A549 (cell line): Measurements from ENCODE around the gene SLC39A3. TPM values are rescaled to one million over a fixed set of nuclear protein-coding genes. Genes with fewer than 3 reads are reported as not detected.

Source experiments
- ATAC-seq, 2 experiments: fragments of 200-7000 bp in 1 of 2; fragments of >200 bp in 1 of 2; cut with Nextera tagmentation in 1 of 2; cut with Tn5 transposase in 1 of 2; 3 replicates each; pipeline versions ENCODE4 v1.8.0 to v1.9.1; 2018 to 2020; ENCODE audit warnings: mild to moderate bottlenecking in 1 of 2, moderate library complexity in 1 of 2
- CTCF ChIA-PET: fragments of 300-600 bp; sonication (Branson Sonifier 250); formaldehyde crosslinking; extraction: SDS; loops from one replicate; lab custom pipeline; 2021; ENCODE audit warnings: antibody characterized with exemption, inconsistent platforms; lab: Yijun Ruan, JAX
- POLR2A ChIA-PET: fragments of 350-600 bp; formaldehyde crosslinking; extraction: SDS; loops from one replicate; lab custom pipeline; 2021; ENCODE audit warnings: antibody characterized with exemption, inconsistent platforms; lab: Yijun Ruan, JAX
- DNase-seq, 2 experiments: peaks; one replicate each; pipeline versions ENCODE4 v3.0.0 to v3.0.0-alpha.2; 2011 to 2016; ENCODE audit warnings: low read depth in 1 of 2, low spot score in 1 of 2
- FAIRE-seq: peaks from 2 replicates; lab custom pipeline; 2011; peaks lifted over from hg19 to GRCh38; lab: Jason Lieb, UNC
- H3K27ac ChIP-seq, 2 experiments: fragments of >200 bp; sonication (Bioruptor Twin); formaldehyde crosslinking; 3 replicates each; pipeline ENCODE4 v1.5.1; 2016 to 2017
- H3K4me1 ChIP-seq: fragments of >200 bp; sonication (Bioruptor Twin); formaldehyde crosslinking; 3 replicates; pipeline ENCODE4 v1.6.1; 2016
- H3K4me2 ChIP-seq: fragments of >200 bp; sonication (Bioruptor Twin); formaldehyde crosslinking; 3 replicates; pipeline ENCODE4 v1.6.1; 2016
- H3K4me3 ChIP-seq: fragments of >200 bp; sonication (Bioruptor Twin); formaldehyde crosslinking; 3 replicates; pipeline ENCODE4 v1.5.1; 2016
- H3K9me3 ChIP-seq: fragments of >200 bp; sonication (Bioruptor Twin); formaldehyde crosslinking; 3 replicates; pipeline ENCODE4 v1.6.1; 2016
- BHLHE40 ChIP-seq: IDR thresholded peaks from 2 replicates; pipeline ENCODE4 v1.6.1; 2012; ENCODE audit warnings: low read depth, low read length, inconsistent platforms
- CBX8 ChIP-seq: fragments of 200-600 bp; sonication (generic); IDR thresholded peaks from 2 replicates; pipeline ENCODE4 v1.6.1; 2016
- CEBPB ChIP-seq, 2 experiments: fragments of >200 bp in 1 of 2; sonication (Bioruptor Twin) in 1 of 2; formaldehyde crosslinking in 1 of 2; IDR thresholded peaks; 2 replicates each; pipeline ENCODE4 v1.6.1; 2012 to 2016
- CHD2 ChIP-seq: fragments of 150-350 bp; IDR thresholded peaks from 2 replicates; pipeline ENCODE4 v1.6.1; 2014; ENCODE audit warnings: low read length; ENCODE audit not compliant: partially characterized antibody
- EHF ChIP-seq: fragments of 250-450 bp; sonication (Bioruptor Pico); IDR thresholded peaks from 2 replicates; pipeline ENCODE4 v1.5.0; 2020; ENCODE audit warnings: mild to moderate bottlenecking
- EHMT2 ChIP-seq: fragments of 200-600 bp; sonication (generic); IDR thresholded peaks from 2 replicates; pipeline ENCODE4 v1.6.1; 2016; ENCODE audit warnings: antibody characterized with exemption, low read depth, mild to moderate bottlenecking, moderate library complexity
- FOSL2 ChIP-seq, 2 experiments: fragments of 450-650 bp in 1 of 2; fragments of >200 bp in 1 of 2; sonication (Bioruptor Twin) in 1 of 2; formaldehyde crosslinking; IDR thresholded peaks; 2 replicates each; pipeline versions ENCODE4 v1.5.0 to v1.6.1; 2016 to 2020; ENCODE audit warnings: mild to moderate bottlenecking in 1 of 2, moderate library complexity in 1 of 2
- FOXS1 ChIP-seq: fragments of 250-450 bp; sonication (Bioruptor Pico); IDR thresholded peaks from 2 replicates; pipeline ENCODE4 v1.5.0; 2020; ENCODE audit warnings: mild to moderate bottlenecking, moderate library complexity
- HOXB13 ChIP-seq: fragments of 250-450 bp; sonication (Bioruptor Pico); IDR thresholded peaks from 2 replicates; pipeline ENCODE4 v1.5.0; 2020; ENCODE audit warnings: low read depth, mild to moderate bottlenecking, moderate library complexity
- HOXB5 ChIP-seq: fragments of 250-450 bp; sonication (Bioruptor Pico); IDR thresholded peaks from 2 replicates; pipeline ENCODE4 v1.5.0; 2020; ENCODE audit warnings: mild to moderate bottlenecking, moderate library complexity
- JUNB ChIP-seq: fragments of >200 bp; sonication (Bioruptor Twin); formaldehyde crosslinking; IDR thresholded peaks from 2 replicates; pipeline ENCODE4 v1.6.1; 2016
- KDM1A ChIP-seq: fragments of 200-600 bp; sonication (generic); IDR thresholded peaks from 2 replicates; pipeline ENCODE4 v1.6.1; 2016; ENCODE audit warnings: low read depth, mild to moderate bottlenecking
- MAFK ChIP-seq: fragments of 450-650 bp; IDR thresholded peaks from 2 replicates; pipeline ENCODE4 v1.6.1; 2014; ENCODE audit not compliant: partially characterized antibody
- MAZ ChIP-seq: fragments of 150-350 bp; IDR thresholded peaks from 2 replicates; pipeline ENCODE4 v1.6.1; 2014; ENCODE audit warnings: antibody characterized with exemption, low read depth, low read length, borderline replicate concordance
- NR3C1 ChIP-seq: fragments of >200 bp; sonication (Bioruptor Twin); formaldehyde crosslinking; IDR thresholded peaks from 3 replicates; pipeline ENCODE4 v1.6.1; 2017
- RAD21 ChIP-seq, 2 experiments: fragments of >200 bp in 1 of 2; sonication (Bioruptor Twin) in 1 of 2; formaldehyde crosslinking in 1 of 2; IDR thresholded peaks in 1 of 2; conservative IDR thresholded peaks in 1 of 2; 2 replicates in 1 of 2; 3 replicates in 1 of 2; pipeline ENCODE4 v1.6.1; 2012 to 2018; ENCODE audit warnings: inconsistent platforms in 1 of 2
- RCOR1 ChIP-seq: fragments of 150-350 bp; IDR thresholded peaks from 2 replicates; pipeline ENCODE4 v1.6.1; 2014; ENCODE audit warnings: antibody characterized with exemption, low read length, low read depth
- WGBS: methylation state at CpG from one replicate; pipeline ENCODE4 v1.1.6; 2017; ENCODE audit errors: missing lambda C conversion rate; 5-methylcytosine and 5-hydroxymethylcytosine counted together
- polyA plus RNA-seq, 4 experiments: library from polyadenylated mRNA; depleted of rRNA in 3 of 4; stranded (reverse); fragments of >200 nt; fragmentation: RNase III in 1 of 4; extraction: RNeasy Plus Mini Kit Qiagen cat#74134 plus additional on column Dnase treatment in 1 of 4; gene quantifications; 2 replicates in 3 of 4; 3 replicates in 1 of 4; pipeline ENCODE4 v1.2.3, GENCODE V29; 2011 to 2017
- TF ChIP-seq, protein P1 (sequence below): fragments of 250-450 bp; sonication (Bioruptor Pico); IDR thresholded peaks from 2 replicates; pipeline ENCODE4 v1.5.0; 2021; ENCODE audit warnings: mild to moderate bottlenecking, moderate library complexity, borderline replicate concordance
- TF ChIP-seq, protein P2 (sequence below): fragments of >200 bp; sonication (Bioruptor Twin); formaldehyde crosslinking; IDR thresholded peaks from 3 replicates; pipeline ENCODE4 v1.6.1; 2016
- TF ChIP-seq, protein P3 (sequence below): fragments of 150-350 bp; IDR thresholded peaks from 2 replicates; pipeline ENCODE4 v1.6.1; 2014; ENCODE audit warnings: low read depth, mild to moderate bottlenecking, low read length
- TF ChIP-seq, protein P4 (sequence below): IDR thresholded peaks from 2 replicates; pipeline ENCODE4 v1.6.1; 2012
- TF ChIP-seq, protein P5 (sequence below): IDR thresholded peaks from 2 replicates; pipeline ENCODE4 v1.6.1; 2012; ENCODE audit warnings: low read depth, borderline replicate concordance
- TF ChIP-seq, protein P6 (sequence below): fragments of 200-600 bp; sonication (generic); IDR thresholded peaks from 2 replicates; pipeline ENCODE4 v1.6.1; 2016; ENCODE audit warnings: antibody characterized with exemption, mild to moderate bottlenecking, moderate library complexity
- TF ChIP-seq, protein P7 (sequence below): fragments of 450-650 bp; IDR thresholded peaks from 2 replicates; pipeline ENCODE4 v1.6.1; 2014; ENCODE audit warnings: antibody characterized with exemption

The SLC39A3 gene
- polyA plus RNA-seq, 2 of the 4 experiments (the other 2 are of a cell fraction), result 28.3 to 29.6 TPM

DNA sequence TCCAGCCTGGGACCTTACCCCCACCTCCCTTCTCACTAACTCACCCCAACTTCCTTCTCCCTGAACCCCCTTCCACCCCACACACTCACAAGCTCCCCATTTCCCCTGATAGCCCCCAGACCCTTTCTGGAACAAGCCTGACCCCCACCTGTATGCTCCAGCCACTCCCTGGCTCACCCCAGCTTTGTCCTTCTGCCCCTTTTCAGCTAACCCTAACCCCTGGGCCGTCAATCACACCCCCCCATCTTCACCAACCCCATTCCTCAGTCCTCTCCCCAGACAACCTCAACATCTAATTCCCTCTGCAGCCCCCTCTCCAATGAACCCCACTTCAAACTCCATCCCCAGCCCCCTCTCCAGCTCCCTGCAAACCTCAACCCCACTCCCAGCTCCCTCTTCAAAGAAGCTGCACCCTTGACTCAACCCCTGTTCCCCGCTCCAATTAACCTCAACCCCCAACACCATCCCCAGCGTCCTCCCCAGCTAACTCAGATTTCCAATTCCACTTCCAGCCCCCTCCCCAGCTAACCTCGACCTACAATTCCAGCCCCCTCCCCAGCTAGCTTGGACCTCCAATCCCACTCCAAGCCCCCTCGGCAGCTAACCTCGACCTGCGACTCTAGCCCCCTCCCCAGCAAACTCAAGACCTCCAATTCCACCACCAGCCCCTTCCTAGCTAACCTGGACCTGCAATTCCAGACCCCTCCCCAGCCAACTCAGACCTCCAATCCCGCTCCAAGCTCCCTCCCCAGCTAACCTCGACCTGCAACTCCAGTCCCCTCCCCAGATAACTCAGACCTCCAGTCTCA, 38.3 kb downstream of the SLC39A3 start:
- Histone ChIP-seq H3K9me3 (no peaks in the 10 kb centered on the region), H3K4me2 (peak overlapping the region; percentile 78; the same call in 2 of the 3 replicates), H3K27ac (no peak overlapping the region), H3K4me1 (no peaks in the 10 kb centered on the region), H3K4me3 (no peak overlapping the region)
- POLR2A ChIA-PET, result interaction anchor here (1.2 kb wide), 1 partner anchor 39 kb away, joined by 4 read pairs; no protein-coding TSS in a partner anchor
- FAIRE-seq, result no peak
- CTCF ChIA-PET, result interaction anchor here (1.6 to 1.7 kb wide), 2 partner anchors 48 to 54 kb away, joined by 3 to 6 read pairs; no protein-coding TSS in a partner anchor
- ATAC-seq, result no peak
- 10% methylated on average over 9 of the region's 9 CpGs for WGBS
- TF ChIP-seq, protein P1, sequence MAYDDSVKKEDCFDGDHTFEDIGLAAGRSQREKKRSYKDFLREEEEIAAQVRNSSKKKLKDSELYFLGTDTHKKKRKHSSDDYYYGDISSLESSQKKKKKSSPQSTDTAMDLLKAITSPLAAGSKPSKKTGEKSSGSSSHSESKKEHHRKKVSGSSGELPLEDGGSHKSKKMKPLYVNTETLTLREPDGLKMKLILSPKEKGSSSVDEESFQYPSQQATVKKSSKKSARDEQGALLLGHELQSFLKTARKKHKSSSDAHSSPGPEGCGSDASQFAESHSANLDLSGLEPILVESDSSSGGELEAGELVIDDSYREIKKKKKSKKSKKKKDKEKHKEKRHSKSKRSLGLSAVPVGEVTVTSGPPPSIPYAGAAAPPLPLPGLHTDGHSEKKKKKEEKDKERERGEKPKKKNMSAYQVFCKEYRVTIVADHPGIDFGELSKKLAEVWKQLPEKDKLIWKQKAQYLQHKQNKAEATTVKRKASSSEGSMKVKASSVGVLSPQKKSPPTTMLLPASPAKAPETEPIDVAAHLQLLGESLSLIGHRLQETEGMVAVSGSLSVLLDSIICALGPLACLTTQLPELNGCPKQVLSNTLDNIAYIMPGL, result no peak
- TF ChIP-seq RCOR1, result no peak
- no peak for TF ChIP-seq HOXB5 (CRISPR knock-in tag)
- TF ChIP-seq RAD21 (conservative IDR thresholded peaks at IDR 0.05 in 1 of 2, IDR thresholded peaks at IDR 0.05 in 1 of 2), result no peak
- no peak for TF ChIP-seq CHD2
- TF ChIP-seq, protein P2, sequence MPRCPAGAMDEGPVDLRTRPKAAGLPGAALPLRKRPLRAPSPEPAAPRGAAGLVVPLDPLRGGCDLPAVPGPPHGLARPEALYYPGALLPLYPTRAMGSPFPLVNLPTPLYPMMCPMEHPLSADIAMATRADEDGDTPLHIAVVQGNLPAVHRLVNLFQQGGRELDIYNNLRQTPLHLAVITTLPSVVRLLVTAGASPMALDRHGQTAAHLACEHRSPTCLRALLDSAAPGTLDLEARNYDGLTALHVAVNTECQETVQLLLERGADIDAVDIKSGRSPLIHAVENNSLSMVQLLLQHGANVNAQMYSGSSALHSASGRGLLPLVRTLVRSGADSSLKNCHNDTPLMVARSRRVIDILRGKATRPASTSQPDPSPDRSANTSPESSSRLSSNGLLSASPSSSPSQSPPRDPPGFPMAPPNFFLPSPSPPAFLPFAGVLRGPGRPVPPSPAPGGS, result no peak
- TF ChIP-seq, protein P3, sequence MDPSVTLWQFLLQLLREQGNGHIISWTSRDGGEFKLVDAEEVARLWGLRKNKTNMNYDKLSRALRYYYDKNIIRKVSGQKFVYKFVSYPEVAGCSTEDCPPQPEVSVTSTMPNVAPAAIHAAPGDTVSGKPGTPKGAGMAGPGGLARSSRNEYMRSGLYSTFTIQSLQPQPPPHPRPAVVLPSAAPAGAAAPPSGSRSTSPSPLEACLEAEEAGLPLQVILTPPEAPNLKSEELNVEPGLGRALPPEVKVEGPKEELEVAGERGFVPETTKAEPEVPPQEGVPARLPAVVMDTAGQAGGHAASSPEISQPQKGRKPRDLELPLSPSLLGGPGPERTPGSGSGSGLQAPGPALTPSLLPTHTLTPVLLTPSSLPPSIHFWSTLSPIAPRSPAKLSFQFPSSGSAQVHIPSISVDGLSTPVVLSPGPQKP, result no peak
- TF ChIP-seq FOSL2 (IDR thresholded peaks at IDR 0.05), result no peak
- TF ChIP-seq FOSL2 (CRISPR knock-in tag; IDR thresholded peaks at IDR 0.05), result no peak
- no peak for TF ChIP-seq HOXB13 (CRISPR knock-in tag)
- TF ChIP-seq BHLHE40, result no peak
- TF ChIP-seq, protein P4, sequence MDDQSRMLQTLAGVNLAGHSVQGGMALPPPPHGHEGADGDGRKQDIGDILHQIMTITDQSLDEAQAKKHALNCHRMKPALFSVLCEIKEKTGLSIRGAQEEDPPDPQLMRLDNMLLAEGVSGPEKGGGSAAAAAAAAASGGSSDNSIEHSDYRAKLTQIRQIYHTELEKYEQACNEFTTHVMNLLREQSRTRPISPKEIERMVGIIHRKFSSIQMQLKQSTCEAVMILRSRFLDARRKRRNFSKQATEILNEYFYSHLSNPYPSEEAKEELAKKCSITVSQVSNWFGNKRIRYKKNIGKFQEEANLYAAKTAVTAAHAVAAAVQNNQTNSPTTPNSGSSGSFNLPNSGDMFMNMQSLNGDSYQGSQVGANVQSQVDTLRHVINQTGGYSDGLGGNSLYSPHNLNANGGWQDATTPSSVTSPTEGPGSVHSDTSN, result no peak
- no peak for TF ChIP-seq FOXS1 (CRISPR knock-in tag)
- DNase-seq, result no peak

DNA sequence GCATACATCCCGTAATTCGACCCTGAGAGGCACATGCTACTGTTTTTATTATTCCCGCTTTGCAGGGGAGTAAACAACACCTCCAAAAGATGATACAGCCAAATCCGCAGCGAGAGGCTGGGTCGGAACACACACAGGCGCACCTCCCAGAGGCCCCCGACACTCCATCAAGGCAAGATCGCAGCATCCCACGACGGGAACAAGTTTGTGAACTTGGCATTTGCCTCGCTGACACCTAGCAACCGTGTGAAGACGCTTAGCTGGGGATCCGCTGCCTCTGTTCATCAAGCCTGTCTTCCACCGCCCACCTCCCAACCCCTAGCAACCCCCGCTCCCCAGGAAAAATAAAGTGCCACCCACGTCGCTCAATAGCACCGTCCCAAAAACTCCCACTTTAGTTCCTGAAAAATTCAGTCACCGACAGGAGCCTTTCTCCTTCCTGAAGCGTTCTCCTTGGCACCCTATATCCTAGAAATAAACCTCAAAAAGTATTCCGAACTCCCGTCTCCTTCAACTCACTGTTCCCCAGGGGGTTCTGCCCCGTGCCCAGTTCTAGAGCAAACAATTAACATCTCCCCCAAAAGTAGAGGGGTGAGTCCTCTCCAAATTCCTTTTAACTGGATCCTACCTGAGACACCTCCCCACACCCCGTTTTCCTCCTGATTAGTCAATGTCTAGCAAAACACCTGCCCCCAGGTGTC, 39.0 kb downstream of the SLC39A3 start:
- Histone ChIP-seq H3K4me2 (no peak overlapping the region), H3K9me3 (no peaks in the 10 kb centered on the region), H3K27ac (no peak overlapping the region), H3K4me3 (no peak overlapping the region), H3K4me1 (no peaks in the 10 kb centered on the region)
- no peak; a peak in 1 of 6 replicates for ATAC-seq
- DNase-seq, result no peak
- CTCF ChIA-PET, result interaction anchor here (1.7 kb wide), 1 partner anchor 48 kb away, joined by 6 read pairs; no protein-coding TSS in a partner anchor
- TF ChIP-seq, protein P5, sequence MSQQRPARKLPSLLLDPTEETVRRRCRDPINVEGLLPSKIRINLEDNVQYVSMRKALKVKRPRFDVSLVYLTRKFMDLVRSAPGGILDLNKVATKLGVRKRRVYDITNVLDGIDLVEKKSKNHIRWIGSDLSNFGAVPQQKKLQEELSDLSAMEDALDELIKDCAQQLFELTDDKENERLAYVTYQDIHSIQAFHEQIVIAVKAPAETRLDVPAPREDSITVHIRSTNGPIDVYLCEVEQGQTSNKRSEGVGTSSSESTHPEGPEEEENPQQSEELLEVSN, result no peak
- no peak for TF ChIP-seq NR3C1
- no peak for TF ChIP-seq MAZ
- TF ChIP-seq EHF, result no peak
- no peak for TF ChIP-seq CEBPB (IDR thresholded peaks at IDR 0.05)
- TF ChIP-seq EHMT2, result no peak
- TF ChIP-seq MAFK, result no peak
- TF ChIP-seq, protein P6, sequence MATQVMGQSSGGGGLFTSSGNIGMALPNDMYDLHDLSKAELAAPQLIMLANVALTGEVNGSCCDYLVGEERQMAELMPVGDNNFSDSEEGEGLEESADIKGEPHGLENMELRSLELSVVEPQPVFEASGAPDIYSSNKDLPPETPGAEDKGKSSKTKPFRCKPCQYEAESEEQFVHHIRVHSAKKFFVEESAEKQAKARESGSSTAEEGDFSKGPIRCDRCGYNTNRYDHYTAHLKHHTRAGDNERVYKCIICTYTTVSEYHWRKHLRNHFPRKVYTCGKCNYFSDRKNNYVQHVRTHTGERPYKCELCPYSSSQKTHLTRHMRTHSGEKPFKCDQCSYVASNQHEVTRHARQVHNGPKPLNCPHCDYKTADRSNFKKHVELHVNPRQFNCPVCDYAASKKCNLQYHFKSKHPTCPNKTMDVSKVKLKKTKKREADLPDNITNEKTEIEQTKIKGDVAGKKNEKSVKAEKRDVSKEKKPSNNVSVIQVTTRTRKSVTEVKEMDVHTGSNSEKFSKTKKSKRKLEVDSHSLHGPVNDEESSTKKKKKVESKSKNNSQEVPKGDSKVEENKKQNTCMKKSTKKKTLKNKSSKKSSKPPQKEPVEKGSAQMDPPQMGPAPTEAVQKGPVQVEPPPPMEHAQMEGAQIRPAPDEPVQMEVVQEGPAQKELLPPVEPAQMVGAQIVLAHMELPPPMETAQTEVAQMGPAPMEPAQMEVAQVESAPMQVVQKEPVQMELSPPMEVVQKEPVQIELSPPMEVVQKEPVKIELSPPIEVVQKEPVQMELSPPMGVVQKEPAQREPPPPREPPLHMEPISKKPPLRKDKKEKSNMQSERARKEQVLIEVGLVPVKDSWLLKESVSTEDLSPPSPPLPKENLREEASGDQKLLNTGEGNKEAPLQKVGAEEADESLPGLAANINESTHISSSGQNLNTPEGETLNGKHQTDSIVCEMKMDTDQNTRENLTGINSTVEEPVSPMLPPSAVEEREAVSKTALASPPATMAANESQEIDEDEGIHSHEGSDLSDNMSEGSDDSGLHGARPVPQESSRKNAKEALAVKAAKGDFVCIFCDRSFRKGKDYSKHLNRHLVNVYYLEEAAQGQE, result no peak
- no peak for TF ChIP-seq CBX8
- TF ChIP-seq KDM1A, result no peak
- no peak for TF ChIP-seq JUNB
- TF ChIP-seq, protein P7, sequence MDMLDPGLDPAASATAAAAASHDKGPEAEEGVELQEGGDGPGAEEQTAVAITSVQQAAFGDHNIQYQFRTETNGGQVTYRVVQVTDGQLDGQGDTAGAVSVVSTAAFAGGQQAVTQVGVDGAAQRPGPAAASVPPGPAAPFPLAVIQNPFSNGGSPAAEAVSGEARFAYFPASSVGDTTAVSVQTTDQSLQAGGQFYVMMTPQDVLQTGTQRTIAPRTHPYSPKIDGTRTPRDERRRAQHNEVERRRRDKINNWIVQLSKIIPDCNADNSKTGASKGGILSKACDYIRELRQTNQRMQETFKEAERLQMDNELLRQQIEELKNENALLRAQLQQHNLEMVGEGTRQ, result no peak
- POLR2A ChIA-PET, result interaction anchor here (1.2 kb wide), 1 partner anchor 39 kb away, joined by 4 read pairs; no protein-coding TSS in a partner anchor
- FAIRE-seq, result no peak
- 35% methylated on average over 17 of the region's 26 CpGs for WGBS
